KMS-11 (cell line): ENCODE measurements around the gene TRAF7.

Source experiments
- H2AFZ ChIP-seq: fragments of 200-600 bp; sonication (generic); 2 replicates; pipeline ENCODE4 v1.6.1; 2016; ENCODE audit warnings: antibody characterized with exemption, mixed run types, low read depth
- H3K27ac ChIP-seq: fragments of 200-600 bp; sonication (generic); 2 replicates; pipeline ENCODE4 v1.6.1; 2016; ENCODE audit warnings: mild to moderate bottlenecking, mixed run types
- H3K27me3 ChIP-seq: fragments of 200-600 bp; sonication (generic); 2 replicates; pipeline ENCODE4 v1.6.1; 2017; ENCODE audit warnings: mild to moderate bottlenecking, low read depth, mixed run types, moderate library complexity; ENCODE audit not compliant: insufficient read depth
- H3K36me3 ChIP-seq: fragments of 200-600 bp; sonication (generic); 2 replicates; pipeline ENCODE4 v1.6.1; 2017; ENCODE audit warnings: mild to moderate bottlenecking, mixed run types; ENCODE audit not compliant: insufficient read depth
- H3K4me1 ChIP-seq: fragments of 200-600 bp; sonication (generic); 2 replicates; pipeline ENCODE4 v1.6.1; 2016; ENCODE audit warnings: mild to moderate bottlenecking, low read depth, mixed run types; ENCODE audit not compliant: poor library complexity, severe bottlenecking
- H3K4me2 ChIP-seq: fragments of 200-600 bp; sonication (generic); 2 replicates; pipeline ENCODE4 v1.7.0; 2016; ENCODE audit warnings: mild to moderate bottlenecking, mixed run types
- H3K4me3 ChIP-seq: fragments of 200-600 bp; sonication (generic); IDR thresholded peaks from 2 replicates; pipeline ENCODE4 v1.6.1; 2017; ENCODE audit warnings: low read depth, low read length, mixed read lengths; ENCODE audit not compliant: insufficient read depth
- H3K79me2 ChIP-seq: fragments of 200-600 bp; sonication (generic); 2 replicates; pipeline ENCODE4 v1.6.1; 2016; ENCODE audit warnings: low read depth, mixed run types; ENCODE audit not compliant: insufficient read depth
- H3K9ac ChIP-seq: fragments of 200-600 bp; sonication (generic); 2 replicates; pipeline ENCODE4 v1.6.1; 2016; ENCODE audit warnings: mild to moderate bottlenecking, mixed run types
- H4K20me1 ChIP-seq: fragments of 200-600 bp; sonication (generic); 2 replicates; pipeline ENCODE4 v1.6.1; 2016; ENCODE audit warnings: mild to moderate bottlenecking, mixed run types; ENCODE audit not compliant: insufficient read depth
- TF ChIP-seq, protein P1 (sequence below): fragments of 200-600 bp; sonication (generic); conservative IDR thresholded peaks from 2 replicates; pipeline ENCODE4 v1.6.1; 2017; ENCODE audit warnings: low read depth, mild to moderate bottlenecking, antibody characterized with exemption, low read length, moderate library complexity, mixed read lengths

Gene TRAF7

DNA sequence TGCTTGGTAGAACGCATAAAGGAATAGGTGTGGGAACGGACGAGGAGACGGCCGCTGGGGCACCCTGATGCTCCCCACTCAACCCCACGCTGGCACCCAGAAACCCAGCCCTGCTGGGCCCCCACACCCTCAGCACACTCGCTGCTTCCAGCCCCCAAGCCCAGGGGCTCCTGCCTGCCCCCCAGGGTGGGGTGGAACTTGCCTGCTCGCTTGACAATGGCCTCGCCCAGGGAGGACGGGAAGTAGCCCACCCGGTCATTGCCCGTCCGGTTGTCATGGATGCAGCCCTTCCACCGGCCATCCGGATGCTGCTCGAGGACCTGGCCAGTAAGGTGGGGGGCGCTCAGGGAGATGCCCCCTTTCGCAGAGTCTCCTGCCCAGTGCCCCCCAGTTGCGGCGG lies 30.9 kb downstream of the TRAF7 start:
- H3K27ac ChIP-seq, result no peak overlapping the region
- H3K27me3 ChIP-seq, result peaks cover 24% of the 10 kb centered on the region
- H3K79me2 ChIP-seq, result no peaks in the 10 kb centered on the region
- H2AFZ ChIP-seq, result no peak overlapping the region
- no peak overlapping the region for H3K4me2 ChIP-seq
- no peaks in the 10 kb centered on the region for H3K4me1 ChIP-seq
- H3K36me3 ChIP-seq, result no peaks in the 10 kb centered on the region
- TF ChIP-seq, protein P1, sequence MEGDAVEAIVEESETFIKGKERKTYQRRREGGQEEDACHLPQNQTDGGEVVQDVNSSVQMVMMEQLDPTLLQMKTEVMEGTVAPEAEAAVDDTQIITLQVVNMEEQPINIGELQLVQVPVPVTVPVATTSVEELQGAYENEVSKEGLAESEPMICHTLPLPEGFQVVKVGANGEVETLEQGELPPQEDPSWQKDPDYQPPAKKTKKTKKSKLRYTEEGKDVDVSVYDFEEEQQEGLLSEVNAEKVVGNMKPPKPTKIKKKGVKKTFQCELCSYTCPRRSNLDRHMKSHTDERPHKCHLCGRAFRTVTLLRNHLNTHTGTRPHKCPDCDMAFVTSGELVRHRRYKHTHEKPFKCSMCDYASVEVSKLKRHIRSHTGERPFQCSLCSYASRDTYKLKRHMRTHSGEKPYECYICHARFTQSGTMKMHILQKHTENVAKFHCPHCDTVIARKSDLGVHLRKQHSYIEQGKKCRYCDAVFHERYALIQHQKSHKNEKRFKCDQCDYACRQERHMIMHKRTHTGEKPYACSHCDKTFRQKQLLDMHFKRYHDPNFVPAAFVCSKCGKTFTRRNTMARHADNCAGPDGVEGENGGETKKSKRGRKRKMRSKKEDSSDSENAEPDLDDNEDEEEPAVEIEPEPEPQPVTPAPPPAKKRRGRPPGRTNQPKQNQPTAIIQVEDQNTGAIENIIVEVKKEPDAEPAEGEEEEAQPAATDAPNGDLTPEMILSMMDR, result no peak
- H3K9ac ChIP-seq, result no peak overlapping the region
- H3K4me3 ChIP-seq, result no peak overlapping the region
- no peaks in the 10 kb centered on the region for H4K20me1 ChIP-seq

DNA sequence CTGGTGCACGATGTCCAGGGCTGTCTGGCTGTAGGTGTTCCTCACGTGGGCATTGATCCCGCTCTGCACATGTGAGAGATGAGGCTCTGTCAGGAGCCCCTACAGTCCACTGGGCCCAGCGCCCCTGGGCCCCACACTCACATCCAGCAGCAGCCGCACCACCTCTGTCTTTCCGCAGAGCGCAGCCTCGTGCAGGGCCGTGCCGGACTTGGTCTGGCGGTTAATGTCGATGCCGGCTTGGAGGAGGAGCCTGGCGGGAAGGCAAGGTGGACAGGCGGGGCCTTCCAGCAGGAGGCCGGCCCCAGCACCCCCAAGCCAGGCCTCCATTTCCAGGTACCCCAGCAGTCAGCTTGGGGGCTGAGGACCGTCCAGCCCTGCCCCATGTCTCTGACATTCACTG lies 31.6 kb downstream of the TRAF7 start:
- Histone ChIP-seq H3K9ac (no peak overlapping the region), H3K79me2 (no peaks in the 10 kb centered on the region), H3K4me2 (no peak overlapping the region), H3K27ac (no peak overlapping the region), H3K27me3 (peaks cover 29% of the 10 kb centered on the region), H3K4me1 (no peaks in the 10 kb centered on the region), H2AFZ (no peak overlapping the region), H3K36me3 (no peaks in the 10 kb centered on the region), H3K4me3 (no peak overlapping the region), H4K20me1 (no peaks in the 10 kb centered on the region)
- TF ChIP-seq, protein P1, result no peak

DNA sequence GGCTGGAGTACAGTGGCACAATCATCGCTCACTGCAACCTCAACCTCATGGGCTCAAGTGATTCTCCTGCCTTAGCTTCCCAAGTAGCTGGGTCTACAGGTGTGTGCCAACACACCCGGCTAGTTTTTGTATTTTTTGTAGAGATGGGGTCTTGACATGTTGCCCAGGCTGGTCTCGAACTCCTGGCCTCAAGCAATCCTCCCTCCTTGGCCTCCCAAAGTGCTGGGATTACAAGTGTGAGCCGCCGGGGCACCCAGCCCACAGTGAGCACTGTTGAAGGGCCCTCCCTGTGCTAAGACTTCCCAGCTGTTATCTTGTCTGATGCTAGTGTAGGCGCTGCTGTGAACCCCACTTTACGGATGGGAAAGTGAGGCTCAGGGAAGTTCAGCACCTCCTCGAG lies 32.8 kb downstream of the TRAF7 start:
- Histone ChIP-seq H3K36me3 (no peaks in the 10 kb centered on the region), H3K27me3 (peaks cover 37% of the 10 kb centered on the region), H3K4me1 (no peaks in the 10 kb centered on the region), H4K20me1 (no peaks in the 10 kb centered on the region), H3K79me2 (no peaks in the 10 kb centered on the region), H3K9ac (no peak overlapping the region), H2AFZ (no peak overlapping the region), H3K27ac (no peak overlapping the region), H3K4me3 (no peak overlapping the region), H3K4me2 (no peak overlapping the region)
- TF ChIP-seq, protein P1, result no peak

DNA sequence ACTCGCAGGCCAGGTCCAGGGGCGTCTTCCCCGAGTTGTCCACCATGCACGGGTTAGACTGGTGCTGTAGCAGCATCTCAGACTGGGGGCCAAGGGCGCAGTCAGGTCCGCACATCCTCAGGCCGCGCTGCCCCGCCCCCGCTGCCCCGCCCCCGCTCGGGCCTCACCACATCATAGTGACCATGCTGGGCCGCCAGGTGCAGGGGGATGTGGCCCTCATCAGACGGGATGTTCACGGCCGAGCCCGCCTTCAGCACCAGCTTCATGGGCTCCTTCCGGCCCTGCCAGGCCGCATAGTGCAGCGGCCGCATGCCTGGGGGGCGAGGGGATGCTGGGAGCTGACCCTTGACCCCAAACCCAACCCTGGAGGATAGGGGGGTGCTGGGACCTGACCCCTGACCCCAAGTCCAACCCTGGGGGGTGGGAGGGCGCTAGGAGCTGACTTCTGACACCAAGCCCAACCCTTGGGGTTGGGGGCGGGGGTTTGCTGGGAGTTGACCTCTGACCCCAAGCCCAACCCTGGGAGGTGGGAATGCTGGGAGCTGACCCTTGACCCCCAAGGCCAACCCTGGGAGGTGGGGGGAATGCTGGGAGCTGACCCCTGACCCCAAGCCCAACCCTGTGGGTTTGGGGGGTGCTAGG lies 33.8 kb downstream of the TRAF7 start:
- Histone ChIP-seq H3K4me3 (no peak overlapping the region), H3K9ac (no peak overlapping the region), H3K36me3 (no peaks in the 10 kb centered on the region)

More for the DNA sequence above, 33.8 kb downstream of the TRAF7 start:
- H3K4me1 ChIP-seq, result no peaks in the 10 kb centered on the region
- no peaks in the 10 kb centered on the region for H3K79me2 ChIP-seq
- H3K4me2 ChIP-seq, result no peak overlapping the region
- no peak overlapping the region for H3K27ac ChIP-seq
- H2AFZ ChIP-seq, result no peak overlapping the region
- TF ChIP-seq, protein P1, result no peak
- no peaks in the 10 kb centered on the region for H4K20me1 ChIP-seq
- H3K27me3 ChIP-seq, result peaks cover 47% of the 10 kb centered on the region
